Kidney (tissue), 14 donors: ENCODE data around the gene SRI. TPM values are rescaled to one million over a fixed set of nuclear protein-coding genes. Genes with fewer than 3 reads are reported as not detected.

Source experiments
- DNase-seq, 5 donors: peaks; one replicate each; pipeline ENCODE4 v3.0.0-alpha.2; 2013 to 2020
- FAIRE-seq: peaks from 2 replicates; lab custom pipeline; 2012; peaks lifted over from hg19 to GRCh38; lab: Jason Lieb, UNC
- H3K27ac ChIP-seq, 2 donors: one replicate each; pipeline ENCODE4 v1.7.0; 2013; ENCODE audit warnings: low read depth in 2 of 2, low read length in 2 of 2, inconsistent platforms in 1 of 2
- H3K27me3 ChIP-seq: one replicate; pipeline ENCODE4 v1.7.1; 2013; ENCODE audit warnings: low read length, inconsistent platforms; ENCODE audit not compliant: control insufficient read depth, insufficient read depth
- H3K36me3 ChIP-seq, 3 donors: one replicate each; pipeline versions ENCODE4 v1.7.0 to v1.7.1; 2013; ENCODE audit warnings: low read length in 3 of 3, control low read depth in 1 of 3, inconsistent platforms in 1 of 3; ENCODE audit not compliant: insufficient read depth in 3 of 3, control insufficient read depth in 2 of 3
- H3K4me1 ChIP-seq, 3 donors: one replicate each; pipeline versions ENCODE4 v1.7.0 to v1.7.1; 2013; ENCODE audit warnings: low read length in 3 of 3, inconsistent platforms in 1 of 3, low read depth in 1 of 3; ENCODE audit not compliant: control insufficient read depth in 2 of 3, insufficient read depth in 2 of 3
- H3K4me3 ChIP-seq, 3 donors: one replicate each; pipeline versions ENCODE4 v1.7.0 to v1.8.1; 2013; ENCODE audit warnings: low read length in 3 of 3, control low read depth in 1 of 3, inconsistent platforms in 1 of 3
- H3K9ac ChIP-seq, 3 donors: one replicate each; pipeline versions ENCODE4 v1.7.0 to v1.7.1; 2013; ENCODE audit warnings: low read length in 3 of 3, control low read depth in 1 of 3, inconsistent platforms in 1 of 3
- H3K9me3 ChIP-seq, 3 donors: one replicate each; pipeline versions ENCODE4 v1.7.0 to v1.7.1; 2013; ENCODE audit warnings: low read length in 3 of 3, control low read depth in 1 of 3, inconsistent platforms in 1 of 3; ENCODE audit not compliant: control insufficient read depth in 2 of 3, insufficient read depth in 1 of 3
- CTCF ChIP-seq: IDR thresholded peaks from 3 replicates; pipeline ENCODE4 v1.5.1; 2012; ENCODE audit warnings: mild to moderate bottlenecking, moderate library complexity, borderline replicate concordance; ENCODE audit not compliant: insufficient read depth; ENCODE audit errors: extremely low read depth
- intact Hi-C: fragments of 100-400 bp; cut with DNase I; formaldehyde crosslinking; loops from one replicate; pipeline ENCODE4 v1.11.1; 2022
- polyA plus RNA-seq: library from polyadenylated mRNA; stranded (reverse); fragments of 350-450 nt; fragmentation: Illumina TruSeq; extraction: RNeasy Lipid Tissue Mini Kit (QIAGEN cat#74804); gene quantifications from one replicate; pipeline ENCODE4 v1.2.3, GENCODE V29; 2014; ENCODE audit warnings: low read depth, low replicate concordance; ENCODE audit not compliant: insufficient read depth
- total RNA-seq: library from RNA; stranded (reverse); fragmentation: NEBNext Ultra II Directional; extraction: Animal tissue kit (Norgen Biotek cat#: 25700); gene quantifications from one replicate; pipeline ENCODE4 v1.2.1, GENCODE V29; 2021
- donor health status: control.
- donor health status: control.
- donor health status: control.
- donor health status: control.
- donor health status: control.
- donor health status: DM: yes; HTN: yes; CAD: no.
- donor health status: Normal renal cell carcinoma (clear cell type).

Gene SRI
- total and polyA plus RNA-seq, 2 donors from 2014 or later, result 141 to 148 TPM

DNA sequence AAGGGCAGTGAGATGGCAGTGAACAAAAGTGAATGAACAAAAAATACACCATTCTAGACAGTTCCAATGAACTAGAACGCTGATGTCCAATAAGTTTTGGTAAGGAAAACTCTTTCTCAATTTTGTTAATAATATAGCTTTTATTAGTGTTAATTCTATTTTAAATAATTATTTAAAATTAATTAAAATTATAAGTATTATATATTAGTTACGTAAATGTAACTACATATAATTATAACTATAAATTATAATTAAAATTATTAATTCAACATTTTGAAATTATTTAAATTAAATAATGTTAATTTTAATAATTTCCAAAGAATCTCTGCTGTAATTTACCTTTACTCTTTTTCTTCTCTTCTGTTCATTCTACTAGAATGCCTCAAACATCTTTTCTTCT lies 5.4 kb downstream of the SRI start:
- FAIRE-seq (peak; percentile 96), DNase-seq (no peak)
- intact Hi-C loops, result no loop called here
- Histone ChIP-seq H3K36me3 (peaks cover 8 to 27% (median 16%) of the 10 kb centered on the region in 3 donors), H3K27ac (no peak overlapping the region), H3K4me1 (peaks cover 2 to 3% (median 3%) of the 10 kb centered on the region in 3 donors), H3K9me3 (no peaks in the 10 kb centered on the region), H3K4me3 (no peak overlapping the region), H3K27me3 (no peaks in the 10 kb centered on the region), H3K9ac (no peak overlapping the region)
- no peak for TF ChIP-seq CTCF

DNA sequence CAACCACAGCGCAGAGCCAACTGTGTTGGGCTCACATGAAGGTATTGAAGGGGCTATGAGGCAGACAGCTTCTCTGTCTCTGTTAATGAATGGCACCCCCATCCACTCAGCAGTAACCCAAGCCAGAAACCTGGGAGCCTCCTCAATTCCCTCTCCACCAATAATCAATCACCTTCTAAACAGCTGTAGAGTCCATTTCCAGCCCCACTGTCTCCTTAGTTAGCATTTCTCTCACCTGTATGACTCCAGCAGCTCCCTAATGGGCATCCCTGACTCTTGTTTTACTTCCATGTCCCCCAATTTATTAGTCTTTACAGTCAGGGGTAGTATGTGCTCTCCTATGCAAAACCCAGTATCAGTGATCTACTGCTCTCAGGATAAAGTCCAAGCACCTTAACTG lies 6.9 kb downstream of the SRI start:
- TF ChIP-seq CTCF, result no peak
- no peak for FAIRE-seq
- H3K4me1 ChIP-seq, result no peaks in the 10 kb centered on the region
- no peak for DNase-seq
- no peak overlapping the region for H3K9ac ChIP-seq
- no peaks in the 10 kb centered on the region for H3K9me3 ChIP-seq
- no peak overlapping the region for H3K4me3 ChIP-seq
- H3K36me3 ChIP-seq, result peaks cover 8 to 40% (median 16%) of the 10 kb centered on the region in 3 donors
- no peaks in the 10 kb centered on the region for H3K27me3 ChIP-seq
- no peak overlapping the region for H3K27ac ChIP-seq
- intact Hi-C loops, result no loop called here

GRCh38 chr7:88208521-88208920 lies 11.3 kb downstream of the SRI start:
- H3K27me3 ChIP-seq, result no peaks in the 10 kb centered on the region
- intact Hi-C loops, result no loop called here
- no peak overlapping the region for H3K9ac ChIP-seq
- H3K4me1 ChIP-seq, result no peaks in the 10 kb centered on the region
- H3K9me3 ChIP-seq, result no peaks in the 10 kb centered on the region
- H3K36me3 ChIP-seq, result peaks cover 3 to 51% (median 22%) of the 10 kb centered on the region in 3 donors
- FAIRE-seq, result peak; percentile 19
- no peak overlapping the region for H3K4me3 ChIP-seq
- H3K27ac ChIP-seq, result no peak overlapping the region
- DNase-seq, result no peak
- no peak for TF ChIP-seq CTCF

- no peaks in the 10 kb centered on the region for H3K27me3 ChIP-seq
- H3K4me1 ChIP-seq, result no peaks in the 10 kb centered on the region
Measured at GRCh38 chr7:88206254-88206653, 13.6 kb downstream of the SRI start.

More at GRCh38 chr7:88206254-88206653, 13.6 kb downstream of the SRI start:
- FAIRE-seq (no peak), DNase-seq (no peak)
- no peaks in the 10 kb centered on the region for H3K9me3 ChIP-seq
- intact Hi-C loops, result no loop called here
- H3K27ac ChIP-seq, result no peak overlapping the region
- no peak overlapping the region for H3K4me3 ChIP-seq
- TF ChIP-seq CTCF, result no peak
- peaks cover 3 to 46% (median 22%) of the 10 kb centered on the region in 3 donors for H3K36me3 ChIP-seq
- H3K9ac ChIP-seq, result no peak overlapping the region
